Measurements from ENCODE around the gene PROM1. TPM values are rescaled to one million over a fixed set of nuclear protein-coding genes. Genes with fewer than 3 reads are reported as not detected.

Gene PROM1
- total RNA-seq, 1 experiment from 2014 or later, result 17.7 TPM

DNA sequence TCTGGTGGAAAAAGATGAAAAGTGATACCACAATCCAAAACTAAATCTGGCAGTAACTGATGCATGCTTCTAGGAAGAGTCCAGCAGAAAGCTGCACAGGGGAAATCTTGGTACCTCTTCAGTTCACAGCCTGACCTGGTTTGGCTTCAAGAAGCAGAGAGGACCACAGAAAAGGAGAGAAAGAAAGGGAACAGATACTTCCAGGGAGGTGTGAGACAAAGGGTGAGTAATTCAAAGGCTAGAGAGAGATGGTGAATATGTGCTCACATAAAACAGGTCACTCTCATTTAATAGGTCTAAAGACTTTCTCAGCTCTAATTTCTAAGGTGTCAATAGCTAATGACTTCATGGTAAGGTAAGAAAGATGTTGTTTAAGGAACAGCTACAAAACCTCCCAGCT is 132.0 kb downstream of the PROM1 start:
- no peak overlapping the region for H3K9ac ChIP-seq (ENCODE audit: low read length)
- H3K4me3 ChIP-seq (replicated peaks in 1 of 2; ENCODE audit: low read depth in 1 of 2, low read length in 2 of 2), result no peak overlapping the region
- no peaks in the 10 kb centered on the region for H3K36me3 ChIP-seq (ENCODE audit: control insufficient read depth in 1 of 2, insufficient read depth in 2 of 2, low read length in 2 of 2)
- ChIA-PET RAD21 (ENCODE audit: low non-redundant PET in 1 of 2, low total read pairs in 2 of 2, uncharacterized antibody in 2 of 2, unreplicated experiment in 2 of 2) (interaction anchor here in 1 of 2 experiments (1.0 kb wide), 1 partner anchor 69 kb away, joined by 3 read pairs; no protein-coding TSS in a partner anchor), CTCF (interaction anchor here (3.1 kb wide), 2 partner anchors 69 to 146 kb away, joined by 17 to 21 read pairs; no protein-coding TSS in a partner anchor), POLR2A (no interaction called here)
- H3K4me2 ChIP-seq (ENCODE audit: low read length), result no peak overlapping the region
- no peak overlapping the region for H2AFZ ChIP-seq (ENCODE audit: low read depth, low read length, poor library complexity, severe bottlenecking)
- no peaks in the 10 kb centered on the region for H4K20me1 ChIP-seq (ENCODE audit: insufficient read depth)
- ATAC-seq (no peak), DNase-seq (ENCODE audit: low read depth, low spot score) (no peak)
- BruUV-seq (replicated peaks), result no TSS peak
- TF ChIP-seq FOSL1 (IDR thresholded peaks at IDR 0.05; ENCODE audit: low read depth), result no peak
- TF ChIP-seq EZH2phosphoT487 (IDR thresholded peaks at IDR 0.05; ENCODE audit: borderline replicate concordance), result no peak
- TF ChIP-seq ZBTB33 (IDR thresholded peaks at IDR 0.05; ENCODE audit: extremely low read depth, insufficient replicate concordance, low read length), result no peak
- TF ChIP-seq SRF (IDR thresholded peaks at IDR 0.05; ENCODE audit: low read depth), result no peak
- TF ChIP-seq RAD21 (IDR thresholded peaks at IDR 0.05; ENCODE audit: low read depth), result no peak
- TF ChIP-seq MAX (IDR thresholded peaks at IDR 0.05), result no peak
- TF ChIP-seq JUND (IDR thresholded peaks at IDR 0.05), result no peak
- H3K4me1 ChIP-seq (ENCODE audit: control insufficient read depth in 1 of 2, insufficient read depth in 2 of 2, low read length in 2 of 2), result peaks cover 0 to 7% of the 10 kb centered on the region in 2 experiments; a peak in 3 of 4 replicates
- intact Hi-C loops (cut with micrococcal nuclease), result no loop called here
- H3K9me2 ChIP-seq (ENCODE audit: insufficient read depth), result no peaks in the 10 kb centered on the region
- H3K79me2 ChIP-seq (ENCODE audit: insufficient read depth, low read length), result no peaks in the 10 kb centered on the region
- H3K27me3 ChIP-seq (ENCODE audit: insufficient read depth, low read length), result no peaks in the 10 kb centered on the region
- H3K27ac ChIP-seq (ENCODE audit: low read depth, low read length), result no peak overlapping the region
- H3K9me3 ChIP-seq (ENCODE audit: control insufficient read depth in 1 of 2, insufficient read depth in 1 of 2, low read depth in 1 of 2, low read length in 2 of 2), result no peaks in the 10 kb centered on the region

DNA sequence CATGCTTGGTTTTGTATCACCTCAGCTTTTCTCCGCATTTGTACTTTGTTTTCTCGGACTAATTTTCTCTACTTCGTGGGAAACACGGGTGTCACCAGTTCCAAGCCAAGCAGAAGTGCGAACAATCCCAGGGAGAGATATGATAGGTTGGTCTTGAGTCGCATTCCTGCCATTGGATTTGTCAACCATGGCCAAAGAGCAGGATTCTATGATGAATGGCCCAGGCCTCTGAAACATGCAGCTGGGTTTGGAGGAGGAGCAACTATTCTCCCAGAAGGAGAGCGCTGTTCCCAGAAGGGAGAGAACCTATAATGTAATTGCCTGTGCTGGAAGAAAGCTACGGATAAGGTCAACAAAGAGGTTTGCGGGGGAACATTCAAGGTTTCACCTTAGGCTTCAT is 135.0 kb downstream of the PROM1 start:
- Histone ChIP-seq H3K4me2 (ENCODE audit: low read length) (no peak overlapping the region), H3K27ac (ENCODE audit: low read depth, low read length) (no peak overlapping the region), H3K79me2 (ENCODE audit: insufficient read depth, low read length) (no peaks in the 10 kb centered on the region), H3K9me3 (ENCODE audit: control insufficient read depth in 1 of 2, insufficient read depth in 1 of 2, low read depth in 1 of 2, low read length in 2 of 2) (no peaks in the 10 kb centered on the region), H2AFZ (ENCODE audit: low read depth, low read length, poor library complexity, severe bottlenecking) (no peak overlapping the region), H3K9me2 (ENCODE audit: insufficient read depth) (no peaks in the 10 kb centered on the region), H4K20me1 (ENCODE audit: insufficient read depth) (no peaks in the 10 kb centered on the region), H3K9ac (ENCODE audit: low read length) (no peak overlapping the region), H3K4me1 (ENCODE audit: control insufficient read depth in 1 of 2, insufficient read depth in 2 of 2, low read length in 2 of 2) (no peaks in the 10 kb centered on the region), H3K4me3 (replicated peaks in 1 of 2; ENCODE audit: low read depth in 1 of 2, low read length in 2 of 2) (no peak overlapping the region), H3K27me3 (ENCODE audit: insufficient read depth, low read length) (no peaks in the 10 kb centered on the region), H3K36me3 (ENCODE audit: control insufficient read depth in 1 of 2, insufficient read depth in 2 of 2, low read length in 2 of 2) (no peaks in the 10 kb centered on the region)
- ATAC-seq (no peak), DNase-seq (ENCODE audit: low read depth, low spot score) (no peak)
- ChIA-PET RAD21 (ENCODE audit: low non-redundant PET in 1 of 2, low total read pairs in 2 of 2, uncharacterized antibody in 2 of 2, unreplicated experiment in 2 of 2) (no interaction called here), CTCF (no interaction called here), POLR2A (no interaction called here)
- BruUV-seq (replicated peaks), result no TSS peak
- TF ChIP-seq ZNF274 (IDR thresholded peaks at IDR 0.05; ENCODE audit: low read depth, low read length) (no peak), POLR2A (IDR thresholded peaks at IDR 0.05; ENCODE audit: borderline replicate concordance, extremely low read depth, insufficient read depth, insufficient read length) (no peak), EZH2 (IDR thresholded peaks at IDR 0.05) (no peak), MAX (IDR thresholded peaks at IDR 0.05) (no peak), EZH2phosphoT487 (IDR thresholded peaks at IDR 0.05; ENCODE audit: borderline replicate concordance) (no peak), ELF1 (IDR thresholded peaks at IDR 0.05; ENCODE audit: borderline replicate concordance, low read depth) (no peak), YY1 (IDR thresholded peaks at IDR 0.05; ENCODE audit: extremely low read depth, insufficient replicate concordance, low read depth, low read length) (no peak), CEBPB (IDR thresholded peaks at IDR 0.05; ENCODE audit: low read depth) (no peak), ZFX (IDR thresholded peaks at IDR 0.05) (no peak), SRF (IDR thresholded peaks at IDR 0.05; ENCODE audit: low read depth) (no peak), SP1 (IDR thresholded peaks at IDR 0.05; ENCODE audit: low read depth) (no peak)
- intact Hi-C loops (cut with micrococcal nuclease), result no loop called here

All from HCT116 (cell line).